ENCODE data around the gene ARHGEF11. TPM values are rescaled to one million over a fixed set of nuclear protein-coding genes. Genes with fewer than 3 reads are reported as not detected.

The ARHGEF11 gene
- total RNA-seq, 1 experiment from 2014 or later = 41.1 TPM

- Histone ChIP-seq H3K56ac (ENCODE audit: insufficient read length, low read depth, low read length) (no peak overlapping the region), H2BK12ac (ENCODE audit: insufficient read length, low read depth, low read length) (no peak overlapping the region), H3K27ac (ENCODE audit: insufficient read length, low read depth, low read length) (no peak overlapping the region), H3K9ac (ENCODE audit: extremely low read depth, insufficient read length, low read length) (no peak overlapping the region), H4K20me1 (ENCODE audit: control insufficient read depth, insufficient read depth, insufficient read length) (no peaks in the 10 kb centered on the region), H3K4me1 (ENCODE audit: insufficient read depth, low read length) (no peaks in the 10 kb centered on the region), H3K14ac (ENCODE audit: insufficient read depth, low read length) (no peak overlapping the region), H3K23ac (ENCODE audit: insufficient read length, low read depth, low read length) (no peak overlapping the region), H4K91ac (ENCODE audit: insufficient read length, low read depth, low read length) (no peak overlapping the region), H3K4me2 (ENCODE audit: insufficient read depth, insufficient read length, low read length) (no peak overlapping the region), H2AK5ac (ENCODE audit: insufficient read length, low read length) (no peak overlapping the region), H2BK20ac (ENCODE audit: low read depth, low read length, poor library complexity, severe bottlenecking) (no peak overlapping the region), H3K9me3 (ENCODE audit: control insufficient read depth, low read depth, low read length) (no peaks in the 10 kb centered on the region), H3K27me3 (ENCODE audit: insufficient read depth, low read length) (no peaks in the 10 kb centered on the region), H3K23me2 (ENCODE audit: insufficient read length, low read depth, low read length, poor library complexity, severe bottlenecking) (no peaks in the 10 kb centered on the region), H4K5ac (ENCODE audit: insufficient read length, low read depth, low read length) (no peak overlapping the region), H2BK5ac (ENCODE audit: insufficient read length, low read length) (no peak overlapping the region), H3K4ac (ENCODE audit: low read depth, low read length) (no peak overlapping the region), H3K79me1 (ENCODE audit: insufficient read depth, low read depth, low read length, poor library complexity, severe bottlenecking) (no peaks in the 10 kb centered on the region), H3T11ph (ENCODE audit: low read length) (no peak overlapping the region), H2BK120ac (ENCODE audit: low read depth, low read length, poor library complexity, severe bottlenecking) (no peak overlapping the region), H2BK15ac (ENCODE audit: low read depth, low read length) (no peak overlapping the region), H2AFZ (ENCODE audit: low read length) (no peak overlapping the region), H3K18ac (ENCODE audit: insufficient read length, low read depth, low read length) (no peak overlapping the region), H3K79me2 (ENCODE audit: insufficient read depth, low read length) (no peaks in the 10 kb centered on the region), H4K8ac (replicated peaks; ENCODE audit: insufficient read length, low read depth, low read length) (no peak overlapping the region)
- H3K27ac Mint-ChIP-seq = no peak overlapping the region; a peak in 1 of 7 replicates
- TF ChIP-seq CTCF (conservative IDR thresholded peaks at IDR 0.05) = no peak
- WGBS (ENCODE audit: extremely low coverage, insufficient read length, low lambda C conversion rate) = no CpG with 5 or more reads among the region's 2 CpGs
- H3K27me3 Mint-ChIP-seq (ENCODE audit: low read depth) = no peaks in the 10 kb centered on the region
- H3K4me3 Mint-ChIP-seq = no peak overlapping the region
- H3K9me3 Mint-ChIP-seq = no peaks in the 10 kb centered on the region
- H3K4me1 Mint-ChIP-seq = peaks cover 0 to 3% of the 10 kb centered on the region in 2 experiments; a peak in 1 of 4 replicates
- H3K36me3 Mint-ChIP-seq (ENCODE audit: insufficient read depth in 1 of 3, low read depth in 3 of 3) = peaks cover 33 to 95% (median 88%) of the 10 kb centered on the region in 3 experiments; a peak in 6 of 7 replicates
- no peak for DNase-seq
Observed at GRCh38 chr1:156959414-156959813, 86.1 kb downstream of the ARHGEF11 start.

All from H9 (cell line).